GM19023 (cell line): ENCODE results near the gene ANXA6.
"Not testable (repeated sequence)": the region's sequence is repeated elsewhere in the genome, so short reads cannot be mapped to it uniquely, and the experiment has no call there.

ENCODE experiments used
- ATAC-seq: cut with Tn5 transposase; IDR thresholded peaks from one replicate; pipeline ENCODE4 v1.9.1; 2021; ENCODE audit warnings: mild to moderate bottlenecking, moderate library complexity; ENCODE audit not compliant: unreplicated experiment

The ANXA6 gene

DNA sequence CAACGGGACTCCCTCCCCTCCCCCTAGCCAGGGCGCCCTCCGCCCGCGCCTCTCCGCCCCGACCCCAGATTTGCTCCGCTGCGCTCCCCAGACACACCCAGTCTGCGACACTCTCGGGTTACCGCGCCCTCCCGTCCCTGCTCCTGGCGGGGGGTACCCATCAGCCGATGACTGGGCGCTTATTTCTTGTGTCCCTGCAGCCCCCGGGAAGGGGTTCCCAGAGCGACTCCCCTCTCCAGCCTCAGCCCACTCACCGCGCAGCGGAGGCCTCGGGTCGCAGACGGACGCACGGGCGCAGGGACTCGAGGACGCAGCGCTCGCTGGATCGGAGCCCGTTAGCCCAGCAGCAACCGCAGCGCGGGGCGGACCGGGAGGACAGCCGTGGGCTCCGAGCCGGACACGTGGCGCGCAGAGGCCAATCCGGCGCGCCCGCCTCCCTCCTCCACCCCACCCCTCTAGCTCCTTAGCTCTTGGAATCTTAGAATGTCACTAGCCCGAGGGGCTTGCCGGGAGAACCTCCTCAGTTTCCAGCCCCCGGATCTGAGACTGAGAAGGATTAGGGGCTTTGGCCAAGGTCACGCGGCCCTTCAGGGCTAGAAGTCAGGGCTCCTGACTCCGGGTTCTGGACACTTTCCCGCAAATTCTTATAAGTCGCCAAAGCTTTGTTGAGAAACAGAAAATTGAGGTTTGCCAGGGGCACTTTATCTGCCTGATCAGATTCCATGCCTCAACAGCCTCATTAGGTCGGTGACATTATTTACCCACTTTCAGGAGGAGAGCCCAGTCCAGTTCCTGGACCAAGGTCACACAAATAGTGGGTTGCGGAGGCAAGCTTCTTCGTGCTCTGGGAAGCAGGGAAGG lies at the start of gene ANXA6:
Gene ANXA6, minus strand, starts transcription at position 354 of the 861 bp plus-strand sequence. CDS start 9,878 bp downstream, outside the sequence.
- ATAC-seq = peak; percentile 56

DNA sequence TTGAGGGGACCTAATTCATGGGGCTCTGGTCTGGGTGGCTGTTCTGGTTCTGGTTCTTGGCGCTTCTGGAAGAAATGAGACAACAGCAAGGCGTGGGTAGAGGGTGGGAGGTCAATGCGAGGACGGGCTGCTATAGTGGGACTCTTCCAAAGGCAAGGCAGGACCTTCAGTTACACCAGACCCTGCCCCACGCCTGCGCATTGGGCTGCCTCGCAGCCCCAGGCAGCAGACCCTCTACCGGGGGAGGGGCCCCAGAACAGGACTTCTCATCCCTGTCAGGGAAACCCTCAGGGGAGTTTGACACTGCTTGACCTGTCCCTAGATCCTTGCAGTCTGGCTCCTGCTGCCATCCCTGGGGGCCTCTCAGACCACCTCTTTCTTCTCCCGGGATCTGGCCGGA lies 47.8 kb upstream of the ANXA6 start:
- ATAC-seq = no peak

DNA sequence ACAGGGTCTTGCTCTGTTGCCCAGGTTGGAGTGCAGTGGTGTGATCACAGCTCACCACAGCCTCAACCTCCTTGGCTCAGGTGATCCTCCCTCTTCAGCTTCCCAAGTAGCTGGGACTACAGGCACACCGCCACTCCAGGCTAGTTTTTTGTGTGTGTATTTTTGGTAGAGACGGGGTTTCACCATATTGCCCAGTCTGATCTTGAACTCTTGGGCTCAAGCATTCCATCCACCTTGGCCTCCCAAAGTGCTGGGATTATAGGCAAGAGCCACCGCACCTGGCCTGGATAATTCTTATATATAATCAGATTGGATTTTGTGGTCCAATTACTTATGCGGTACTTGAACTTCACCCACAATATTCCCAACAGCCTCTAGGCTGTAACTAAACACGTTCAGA lies 46.5 kb upstream of the ANXA6 start:
- no peak for ATAC-seq

DNA sequence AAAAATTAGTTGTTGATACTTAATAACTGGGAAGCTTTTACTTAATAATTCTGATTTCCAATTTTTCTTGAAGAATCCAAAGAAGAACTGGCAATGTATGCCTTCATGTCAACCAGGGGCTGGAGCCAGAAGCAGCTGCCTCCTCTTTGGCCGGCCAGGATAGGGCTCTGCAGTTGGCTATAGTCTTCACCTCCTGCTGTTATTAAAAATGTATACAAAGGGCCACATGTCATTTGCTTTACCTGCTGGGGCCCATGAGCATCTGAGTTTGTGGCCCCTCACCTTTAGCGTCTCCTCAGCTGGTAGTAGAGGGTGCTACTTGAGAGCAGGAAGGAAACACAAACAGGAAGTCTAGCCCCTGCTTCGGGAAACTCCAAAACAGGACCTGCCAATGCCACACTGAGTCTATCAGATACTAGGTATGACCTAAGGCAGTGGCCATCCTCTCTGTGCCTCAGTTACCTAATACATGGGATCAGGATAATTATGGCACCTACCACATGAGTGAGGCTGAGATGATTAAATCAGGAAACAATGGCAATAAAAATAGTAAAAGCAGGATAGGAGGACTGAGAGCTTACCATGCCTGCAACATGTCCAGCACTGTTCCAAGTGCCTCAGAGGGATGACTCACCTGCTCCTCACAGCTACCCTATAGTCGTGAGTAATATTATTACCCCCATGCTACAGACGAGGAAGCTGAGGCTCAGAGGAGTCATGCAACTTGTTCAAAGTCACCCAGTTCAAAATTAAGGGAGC lies 45.0 kb upstream of the ANXA6 start:
- no peak for ATAC-seq

DNA sequence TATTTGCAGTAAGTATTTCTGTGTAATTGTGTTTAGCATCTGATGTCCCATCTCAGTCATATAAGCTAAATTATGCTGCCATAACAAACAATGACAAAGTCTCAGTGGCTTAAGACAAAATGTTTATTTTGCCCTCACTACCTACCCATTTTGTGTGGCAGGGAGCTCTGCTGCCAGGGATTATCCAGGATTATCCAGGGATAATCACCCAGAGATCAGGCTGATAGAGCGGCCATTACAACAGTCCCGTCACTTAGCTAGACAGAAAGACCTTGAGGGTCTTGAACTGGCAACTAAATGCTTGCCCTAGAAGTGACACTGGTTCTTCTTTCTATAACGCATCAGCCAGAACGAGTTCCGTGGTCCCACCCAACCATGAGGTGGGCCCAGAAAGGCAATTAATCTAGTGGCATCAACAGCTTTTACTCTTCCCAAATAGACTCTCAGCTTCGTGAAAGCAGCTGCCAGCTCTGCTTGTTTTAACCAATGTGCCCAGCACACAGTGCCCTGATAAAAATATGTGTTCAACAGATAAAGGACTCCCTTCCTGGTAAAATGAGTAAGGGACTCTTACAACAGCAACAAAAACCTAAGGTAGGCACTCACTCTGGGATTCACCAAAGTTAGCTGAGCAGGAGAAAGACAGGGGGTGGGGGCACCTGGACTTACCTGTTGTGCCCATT lies 43.5 kb upstream of the ANXA6 start:
- ATAC-seq = no peak

DNA sequence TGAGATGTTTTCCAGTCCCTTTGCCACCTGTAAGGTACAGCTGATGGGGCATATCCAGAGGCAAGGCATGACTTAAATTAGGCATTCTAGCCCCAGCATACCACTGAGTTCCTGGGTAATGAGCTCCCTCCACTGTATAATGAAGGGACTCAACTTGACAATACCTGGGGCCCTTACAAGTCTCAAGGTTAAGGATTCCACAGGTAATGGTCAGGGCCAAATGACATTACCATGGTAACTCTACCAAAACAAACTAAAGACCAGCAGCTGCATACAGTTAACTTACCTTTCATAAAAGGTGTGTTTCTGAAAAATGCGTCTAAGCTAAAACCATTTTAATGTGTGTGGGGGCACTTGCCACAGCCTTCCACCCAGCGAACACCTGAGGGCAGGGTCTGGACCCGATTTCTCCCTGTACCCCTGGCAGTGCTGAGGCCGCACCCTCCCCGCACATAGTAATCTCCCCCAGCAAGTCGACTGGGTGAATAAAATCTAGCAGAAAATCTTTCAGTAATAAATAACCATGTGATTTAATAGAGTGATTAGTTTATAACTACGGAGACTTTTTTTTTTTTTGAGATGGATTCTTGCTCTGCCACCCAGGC lies 42.1 kb upstream of the ANXA6 start:
- no peak for ATAC-seq

DNA sequence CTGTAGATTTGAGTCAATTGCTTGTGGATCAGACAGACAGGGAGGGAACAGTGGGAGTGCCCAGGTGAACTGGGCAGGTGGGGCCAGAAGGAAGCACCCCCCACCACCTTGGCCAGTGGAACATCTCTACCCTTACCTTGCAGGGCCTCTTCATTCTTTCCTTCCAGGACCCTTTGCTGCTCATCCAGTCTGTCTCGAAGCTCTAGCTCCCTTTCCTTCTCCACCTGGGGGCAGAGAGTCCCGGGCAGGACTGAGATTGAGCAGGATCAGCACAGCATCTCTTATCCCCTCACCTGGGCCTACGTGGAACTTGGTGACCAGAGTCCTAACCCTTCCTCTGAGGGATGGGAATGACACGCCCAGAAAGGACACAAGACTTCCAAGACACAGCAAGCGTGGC lies 41.3 kb upstream of the ANXA6 start:
- ATAC-seq = no peak

DNA sequence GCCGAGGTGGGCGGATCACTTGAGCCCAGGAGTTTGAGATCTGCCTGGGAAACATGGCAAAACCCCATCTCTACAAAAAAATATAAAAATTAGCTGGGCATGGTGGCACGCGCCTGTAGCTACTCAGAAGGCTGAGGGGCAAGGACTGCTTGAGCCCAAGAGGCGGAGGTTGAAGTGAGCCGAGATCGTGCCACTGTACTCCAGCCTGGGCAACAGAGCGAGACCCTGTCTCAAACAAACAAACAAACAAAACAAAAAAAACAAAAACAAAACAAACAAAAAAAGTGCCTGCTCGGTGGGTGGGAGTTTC lies 39.7 kb upstream of the ANXA6 start:
- not testable (repeated sequence) for ATAC-seq

DNA sequence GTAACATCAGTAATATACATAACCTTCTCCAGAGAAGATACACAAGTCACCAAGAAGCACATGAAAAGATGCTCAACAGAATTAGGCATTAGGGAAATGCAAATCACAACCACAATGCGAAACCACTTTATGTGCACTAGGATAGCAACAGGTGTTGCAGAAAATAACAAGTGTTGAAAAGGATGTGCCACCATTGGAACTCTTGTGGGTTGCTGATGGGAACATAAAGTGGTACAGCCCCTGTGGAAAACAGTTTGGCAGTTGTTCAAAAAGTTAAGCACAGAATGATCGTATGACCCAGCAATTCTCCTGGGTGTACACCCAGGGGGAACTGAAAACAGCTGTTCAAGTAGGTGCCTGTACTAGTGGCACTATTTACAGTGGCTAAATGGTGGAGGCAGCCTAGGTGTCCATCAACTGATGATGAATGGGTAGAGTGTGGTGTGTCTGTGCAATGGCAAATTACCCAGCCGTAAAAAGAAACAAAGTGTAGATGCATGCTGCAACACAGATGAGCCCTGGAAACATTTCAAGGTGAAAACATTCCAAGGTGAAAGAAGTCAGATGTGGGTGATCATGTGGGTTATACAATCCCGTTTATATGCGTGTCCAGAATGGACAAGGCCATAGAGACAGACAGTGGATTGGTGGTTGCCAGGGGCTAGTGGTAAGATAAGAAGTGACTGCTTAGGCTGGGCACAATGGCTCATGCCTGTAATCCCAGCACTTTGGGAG lies 39.1 kb upstream of the ANXA6 start:
- peak; percentile 84 for ATAC-seq

DNA sequence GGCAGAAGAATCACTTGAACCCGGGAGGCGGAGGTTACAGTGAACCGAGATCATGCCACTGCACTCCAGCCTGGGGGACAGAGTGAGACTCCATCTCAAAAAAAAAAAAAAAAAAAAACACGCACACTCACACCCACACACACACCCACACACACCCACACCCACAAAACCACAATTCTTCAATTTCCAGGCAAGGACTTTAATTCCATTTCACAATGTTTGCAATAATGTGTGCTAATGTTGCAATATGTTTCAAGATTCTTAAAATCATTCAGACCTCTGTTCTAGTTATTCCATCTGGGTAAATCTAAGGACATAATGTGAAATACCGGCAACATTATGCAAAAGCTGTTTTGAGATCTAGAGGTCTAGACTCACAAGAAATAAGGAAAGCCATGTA lies 38.0 kb upstream of the ANXA6 start:
- ATAC-seq = no peak

DNA sequence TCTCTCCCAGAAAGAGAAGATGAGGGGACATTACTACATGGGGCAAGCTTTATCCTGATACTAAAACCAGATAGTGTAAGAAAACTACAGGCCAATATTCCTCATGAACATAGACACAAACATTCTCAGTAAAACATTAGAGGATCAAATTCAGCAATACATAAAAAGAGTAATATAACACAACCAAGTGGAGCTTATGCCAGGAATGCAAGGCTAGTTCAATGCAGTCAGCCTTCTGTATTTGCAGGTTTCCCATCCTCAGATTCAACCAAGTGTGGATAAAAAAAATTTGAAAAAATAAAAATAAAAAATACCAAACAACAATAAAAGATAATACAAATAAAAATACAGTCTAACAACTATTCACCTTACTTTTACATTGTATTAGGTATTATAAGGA lies 35.0 kb upstream of the ANXA6 start:
- ATAC-seq = no peak

DNA sequence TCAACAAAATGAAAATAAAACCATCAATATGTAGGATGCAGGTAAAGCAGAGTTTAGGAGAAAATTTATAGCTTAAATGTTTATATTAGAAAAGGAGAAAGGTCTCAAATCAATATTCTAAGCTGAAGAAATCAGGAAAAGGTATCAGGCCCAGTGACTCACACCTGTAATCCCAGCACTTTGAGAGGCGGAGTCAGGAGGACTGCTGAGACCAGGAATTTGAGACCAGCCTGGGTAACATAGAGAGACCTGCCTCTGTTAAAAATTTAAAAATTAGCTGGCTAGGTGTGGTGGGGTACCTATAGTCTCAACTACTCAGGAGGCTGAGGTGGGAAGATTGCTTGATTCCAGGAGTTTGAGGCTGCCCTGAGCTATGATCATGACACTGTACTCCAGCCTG lies 34.1 kb upstream of the ANXA6 start:
- ATAC-seq = no peak

DNA sequence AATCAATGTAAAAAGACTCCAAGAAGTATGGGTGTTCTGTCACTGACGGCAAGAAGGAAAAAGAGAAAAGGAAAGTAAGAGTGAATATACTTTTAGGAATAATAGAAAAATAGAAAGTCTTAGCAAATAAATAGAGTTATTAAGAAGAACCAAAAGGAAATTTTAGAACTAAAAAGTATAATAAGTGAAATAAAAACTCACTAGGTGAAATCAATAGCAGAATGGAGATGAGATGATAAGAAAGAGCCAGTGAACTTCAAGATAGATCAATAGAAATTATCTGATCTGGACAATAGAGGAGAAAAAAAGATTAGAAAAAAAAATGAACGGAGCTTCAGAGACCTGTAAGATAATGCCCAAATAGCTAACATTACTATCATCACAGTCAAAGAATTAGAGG lies 31.6 kb upstream of the ANXA6 start:
- no peak for ATAC-seq

DNA sequence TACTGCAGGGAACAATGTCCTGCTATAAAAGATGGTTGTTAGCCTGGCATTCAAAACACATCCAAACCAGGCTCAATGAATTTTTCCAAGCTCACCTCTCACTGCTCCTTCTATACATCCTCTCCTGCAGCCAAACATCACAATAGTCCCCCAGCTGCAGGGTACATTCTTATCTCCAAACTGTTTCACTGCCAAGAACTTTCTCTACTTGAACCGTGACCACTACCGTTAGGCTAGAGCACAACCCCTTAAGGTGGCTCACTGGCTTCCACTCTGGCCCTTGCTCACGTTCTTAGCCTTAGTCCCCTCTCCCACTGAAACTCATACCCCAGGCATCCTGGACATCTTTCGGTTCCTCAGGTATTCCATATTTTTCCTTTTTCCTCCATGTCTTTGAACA lies 29.0 kb upstream of the ANXA6 start:
- ATAC-seq = no peak

DNA sequence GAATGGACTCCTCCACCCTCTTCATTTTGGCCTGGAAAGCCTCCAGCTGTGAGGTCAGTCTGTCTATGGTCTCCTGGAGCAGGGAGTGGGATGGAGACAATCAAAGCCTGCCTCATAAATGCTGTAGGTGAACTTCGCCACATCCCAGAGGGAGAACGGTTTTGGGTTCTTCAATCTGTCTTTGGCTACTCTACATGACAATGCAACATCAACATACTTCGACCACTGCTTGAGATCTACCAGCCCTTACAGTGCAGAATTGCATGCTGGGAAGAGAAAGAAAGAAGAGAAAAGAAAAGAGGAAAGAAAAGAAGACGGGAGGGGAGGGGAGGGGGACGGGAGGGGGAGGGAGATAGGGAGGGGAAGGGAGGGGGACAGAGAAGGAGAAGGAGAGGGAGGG lies 28.5 kb upstream of the ANXA6 start:
- no peak for ATAC-seq

DNA sequence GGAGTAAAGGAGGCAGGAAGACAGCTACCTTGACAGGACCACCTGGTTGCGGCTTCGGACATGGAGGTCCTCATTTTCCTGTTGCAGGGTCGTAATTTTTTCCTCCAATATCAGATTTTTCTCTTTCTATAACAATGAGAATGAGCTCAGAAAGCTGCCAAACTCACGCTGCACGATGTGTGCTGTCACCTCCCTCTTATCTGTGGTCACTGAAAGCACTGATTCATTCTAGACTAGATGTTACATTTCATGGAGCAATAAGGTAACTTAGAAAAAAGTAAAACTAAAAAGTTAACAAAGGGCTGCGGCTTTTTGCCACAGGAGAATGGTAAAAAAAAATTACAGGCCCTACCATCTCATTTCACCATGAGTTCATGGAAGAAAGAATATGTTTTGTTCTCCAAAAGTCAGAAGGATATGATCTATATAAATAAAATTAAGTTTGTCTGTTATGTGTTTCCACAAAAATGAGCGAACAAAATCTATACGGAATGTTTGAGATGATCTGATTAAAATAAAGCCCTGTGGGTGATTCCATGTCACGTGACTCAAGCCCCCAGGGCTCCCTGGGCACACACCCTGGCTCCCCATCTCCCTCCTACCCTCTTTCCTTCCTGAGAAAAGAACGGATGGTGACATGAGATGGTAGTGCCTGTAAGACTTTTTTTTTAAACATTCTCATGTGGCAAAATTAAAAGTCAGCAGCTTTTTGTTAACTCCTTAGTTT lies 26.9 kb upstream of the ANXA6 start:
- no peak for ATAC-seq

DNA sequence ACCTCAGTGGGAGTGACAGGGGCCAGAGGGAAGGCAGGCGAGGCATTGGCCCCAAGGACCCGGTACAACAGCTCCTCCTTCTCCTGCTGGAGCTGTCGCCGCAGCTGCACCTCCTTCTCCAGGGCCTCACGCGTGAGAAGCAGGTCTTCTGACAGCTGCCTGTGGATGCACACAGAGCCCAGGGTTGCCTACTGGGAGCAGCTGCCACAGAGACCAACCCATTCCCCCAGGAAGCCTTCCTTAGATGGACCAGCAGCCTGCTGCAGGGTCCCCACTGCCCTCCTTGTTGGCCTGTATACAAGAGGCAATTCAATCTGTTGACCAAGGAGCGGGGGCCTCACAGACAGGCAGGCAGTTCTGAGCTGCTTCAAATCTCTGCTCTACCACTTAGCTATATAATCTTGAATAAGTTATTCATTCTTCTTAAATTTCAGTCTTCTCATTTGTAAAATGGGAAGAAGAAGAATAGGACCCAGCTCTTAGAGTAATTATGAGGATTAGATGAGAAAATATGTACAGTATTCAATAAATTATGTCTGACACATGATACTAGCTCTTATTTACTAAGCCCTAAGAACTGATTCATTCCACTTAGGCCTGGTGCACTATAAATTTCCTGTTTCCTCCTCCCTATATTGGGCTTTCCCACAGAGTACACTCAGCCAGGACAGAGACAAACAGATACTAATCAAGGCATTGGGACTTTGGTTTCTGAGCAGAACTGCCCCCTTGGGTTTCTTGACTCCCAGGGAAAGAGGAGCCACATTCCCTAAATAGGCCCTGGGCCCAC lies 26.1 kb upstream of the ANXA6 start:
- no peak for ATAC-seq

DNA sequence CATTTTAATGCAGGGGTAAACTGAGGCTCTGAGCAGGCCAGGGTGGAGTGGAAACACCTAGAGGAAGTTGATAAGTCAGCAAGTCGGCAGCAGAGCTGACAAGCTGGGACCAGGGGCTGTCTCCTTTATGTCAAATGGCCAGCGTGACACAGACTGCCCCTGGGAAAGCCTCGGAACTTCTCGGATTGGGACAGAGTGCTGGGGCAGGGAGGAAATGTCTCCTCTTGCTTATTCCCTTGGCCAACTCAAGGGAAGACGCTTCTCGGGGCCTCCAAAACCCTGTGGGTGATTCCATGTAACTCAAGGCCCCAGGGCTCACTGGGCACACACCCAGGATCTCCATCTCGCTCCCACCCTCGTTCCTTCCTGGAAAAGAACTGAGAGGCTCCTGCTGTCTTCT lies 25.4 kb upstream of the ANXA6 start:
- no peak for ATAC-seq

DNA sequence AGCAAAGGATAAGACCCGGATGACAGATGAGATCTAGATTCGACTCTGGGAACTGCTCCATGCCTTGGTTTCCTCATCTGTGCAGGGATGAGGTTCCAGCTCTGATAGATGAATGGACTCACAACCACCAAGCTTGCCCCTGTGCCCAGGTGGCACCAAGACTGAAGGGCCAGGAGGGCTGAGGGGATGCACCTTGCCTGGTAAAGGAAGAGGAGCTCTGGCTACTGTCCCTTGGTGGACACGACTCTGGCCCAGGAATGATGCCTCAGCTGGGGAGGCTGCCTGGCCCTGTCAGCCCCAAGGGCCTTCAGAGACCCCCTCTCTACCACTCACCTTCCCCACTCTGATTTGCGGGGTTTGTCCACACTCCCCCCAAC lies 24.9 kb upstream of the ANXA6 start:
- ATAC-seq = no peak
